Esophagus muscularis mucosa (tissue), 4 donors: ENCODE results near the gene TMTC4.

Experiments used
- CTCF ChIP-seq, 3 experiments: fragments of 200-600 bp in 2 of 3; fragments of 450-650 bp in 1 of 3; sonication (generic) in 2 of 3; IDR thresholded peaks; one replicate each; pipeline ENCODE4 v1.5.1; 2017 to 2019; ENCODE audit warnings: antibody characterized with exemption in 3 of 3, mild to moderate bottlenecking in 2 of 3, moderate library complexity in 1 of 3
- EP300 ChIP-seq: sonication (generic); formaldehyde crosslinking; IDR thresholded peaks from one replicate; pipeline ENCODE4 v1.6.1; 2017; ENCODE audit warnings: antibody characterized with exemption
- POLR2A ChIP-seq: fragments of 450-650 bp; IDR thresholded peaks from one replicate; pipeline ENCODE4 v1.6.1; 2017; ENCODE audit warnings: antibody characterized with exemption, moderate library complexity, mild to moderate bottlenecking, low read depth
- POLR2AphosphoS5 ChIP-seq, 2 donors: sonication (generic); formaldehyde crosslinking; IDR thresholded peaks; one replicate each; pipeline ENCODE4 v1.6.1; 2017; ENCODE audit warnings: antibody characterized with exemption in 2 of 2

- TF ChIP-seq CTCF (IDR thresholded peaks at IDR 0.05) = no peak
- no peak for TF ChIP-seq EP300
- no peak for TF ChIP-seq POLR2A
- no peak for TF ChIP-seq POLR2AphosphoS5 (IDR thresholded peaks at IDR 0.05)
Observed at GRCh38 chr13:100610391-100611347, 63.9 kb downstream of the TMTC4 start.
